ENCODE measurements around the gene FOXK2.
A peak's percentile ranks its signal among the peaks of the same experiment; 100 is the strongest.
"Not testable (repeated sequence)": the region's sequence is repeated elsewhere in the genome, so short reads cannot be mapped to it uniquely, and the experiment has no call there.

The FOXK2 gene

DNA sequence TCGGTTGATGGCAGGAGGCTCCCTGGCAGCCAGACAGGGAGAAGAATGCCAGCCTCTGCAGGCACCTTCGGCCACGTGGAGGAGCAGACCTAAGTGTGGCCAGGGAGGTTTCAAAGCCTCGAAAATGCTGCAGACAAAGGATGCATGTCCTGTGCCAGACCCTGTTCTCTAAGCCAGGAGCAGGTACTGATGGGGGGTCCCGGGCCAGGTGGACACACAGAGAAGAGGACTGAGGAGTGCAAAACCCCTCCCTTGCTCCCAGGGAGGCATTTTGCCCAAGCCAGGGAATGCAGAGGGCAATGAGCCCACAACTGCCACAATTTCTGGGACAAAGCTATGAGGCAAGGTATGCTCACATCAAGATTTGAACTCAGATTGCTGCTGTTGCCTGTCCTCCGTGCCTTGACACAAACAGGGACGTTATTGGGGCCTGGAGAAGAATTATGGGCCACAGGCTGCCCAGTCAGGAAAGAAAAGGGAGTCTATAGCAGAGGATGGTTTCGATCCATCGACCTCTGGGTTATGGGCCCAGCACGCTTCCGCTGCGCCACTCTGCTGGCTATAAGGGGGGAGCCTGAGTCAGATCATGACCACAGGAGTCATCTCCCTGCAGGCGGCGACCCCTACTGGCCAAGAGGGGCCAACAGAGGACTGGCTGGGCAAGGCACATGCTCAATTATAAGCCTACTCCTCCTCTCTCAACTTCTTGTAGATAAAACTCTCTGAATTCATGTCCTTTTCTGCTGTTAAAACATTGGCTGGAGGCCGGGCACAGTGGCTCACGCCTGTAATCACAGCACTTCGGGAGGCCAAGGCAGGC, 25.1 kb upstream of the FOXK2 start:
- DNase-seq, result peak in 55 of 56 donors; percentile 33 to 95 (median 79)

DNA sequence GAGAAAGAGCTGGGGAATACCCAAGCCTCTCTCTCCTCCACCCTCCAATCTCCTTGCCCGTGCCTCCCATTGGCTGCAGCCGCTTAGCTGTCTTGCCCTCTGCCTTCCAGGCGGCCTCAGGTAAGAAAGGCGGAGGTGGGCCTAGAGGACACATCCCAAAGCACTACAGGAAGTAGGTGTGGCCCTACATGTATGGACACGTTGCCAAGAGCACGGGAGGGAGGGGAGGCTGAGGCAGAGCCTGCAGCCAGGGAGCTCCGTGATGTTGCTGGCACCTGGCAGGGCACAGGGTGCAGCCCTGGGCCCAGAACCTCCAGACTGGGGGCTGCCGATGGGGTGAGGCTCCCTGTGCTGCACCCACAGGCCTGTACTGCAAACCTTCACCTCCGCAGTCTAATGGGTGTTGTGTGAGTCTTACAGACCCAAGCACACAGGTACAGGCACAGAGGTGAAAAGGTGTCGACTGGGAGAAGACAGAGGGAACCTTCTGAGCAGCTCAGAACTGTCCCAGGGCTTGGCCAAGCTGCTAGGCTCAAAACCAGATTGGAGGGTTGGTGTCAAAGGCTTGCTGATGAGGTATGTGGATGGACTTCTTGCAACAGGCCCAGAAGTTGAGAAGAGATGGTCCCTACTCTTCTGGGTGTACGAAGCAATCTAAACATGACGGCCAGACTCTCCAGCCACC, 23.5 kb upstream of the FOXK2 start:
- DNase-seq, result no peak

GRCh38 chr17:82496529-82497434, 22.8 kb upstream of the FOXK2 start:
- peak; percentile 42 to 98 (median 91) for DNase-seq

- peak in 27 of 56 donors; percentile 13 to 69 (median 52) for DNase-seq
These were observed 21.8 kb upstream of the FOXK2 start for GRCh38 chr17:82497483-82498405.

DNA sequence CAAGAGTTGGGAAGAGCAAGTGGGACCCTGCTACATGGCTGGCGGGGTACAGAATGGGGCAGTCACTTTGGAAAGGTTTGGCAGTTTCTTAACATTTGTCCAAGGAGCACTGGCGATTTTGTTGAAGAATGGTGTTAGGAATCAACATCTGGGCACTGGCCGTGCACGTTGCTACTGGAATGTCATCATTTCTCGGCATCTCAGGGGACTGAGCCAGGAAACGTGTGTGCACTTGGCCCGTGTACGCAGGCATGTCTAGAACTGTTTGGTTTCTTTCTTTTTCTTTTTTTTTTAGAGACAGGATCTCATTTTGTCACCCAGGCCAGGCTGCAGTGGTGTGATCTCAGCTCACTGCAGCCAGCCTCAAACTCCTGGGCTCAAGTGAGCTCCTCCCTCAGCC, 17.3 kb upstream of the FOXK2 start:
- no peak for DNase-seq

DNA sequence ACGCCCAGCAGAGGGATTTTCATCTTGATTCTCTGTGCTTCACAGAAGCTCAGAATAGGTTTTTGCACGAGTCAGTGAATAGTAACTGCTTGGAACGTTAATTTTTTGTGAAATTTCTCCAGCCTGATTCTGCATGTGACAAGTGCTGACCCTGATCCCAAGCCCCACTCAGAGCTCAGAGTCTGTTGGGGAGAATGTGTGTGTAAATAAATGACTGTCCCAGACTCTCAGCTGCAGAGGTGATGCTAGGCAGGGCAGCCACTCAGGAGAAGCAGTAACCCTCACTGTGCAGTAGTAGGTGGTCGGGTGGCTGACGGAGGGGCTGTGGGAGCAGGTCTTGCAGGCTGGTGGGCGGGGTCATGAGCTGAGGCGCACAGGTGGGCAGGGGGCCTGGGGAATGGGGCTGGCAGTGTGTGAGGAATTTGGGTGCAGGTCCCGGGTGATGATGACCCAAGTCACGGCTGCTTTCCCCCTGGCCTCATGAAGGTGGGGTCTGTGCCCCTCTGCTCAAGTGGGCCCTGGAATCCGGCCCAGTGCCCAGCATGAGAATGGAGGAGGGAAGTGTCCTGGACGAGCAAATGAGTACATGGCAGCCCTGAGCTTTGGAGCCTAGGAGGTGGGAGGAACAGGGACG, 16.3 kb upstream of the FOXK2 start:
- DNase-seq, result no peak

- no peak for DNase-seq
These were observed 15.7 kb upstream of the FOXK2 start for GRCh38 chr17:82503728-82504308.

DNA sequence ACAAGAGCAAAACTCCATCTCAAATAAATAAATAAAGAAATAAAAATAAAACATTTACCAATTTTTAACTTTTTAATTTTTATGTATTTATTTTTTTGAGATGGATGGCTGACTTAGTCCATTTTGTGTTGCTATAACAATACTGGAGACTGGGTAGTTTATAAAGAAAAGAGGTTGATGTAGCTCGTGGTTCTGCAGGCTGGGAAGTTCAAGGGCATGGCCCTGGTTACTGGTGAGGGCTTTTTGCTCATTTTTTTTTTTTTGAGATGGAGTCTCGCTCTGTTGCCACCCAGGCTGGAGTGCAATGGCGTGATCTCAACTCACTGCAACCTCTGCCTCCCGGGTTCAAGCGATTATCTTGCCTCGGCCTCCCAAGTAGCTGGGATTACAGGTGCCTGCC, 14.2 kb upstream of the FOXK2 start:
- DNase-seq, result no peak

GRCh38 chr17:82506402-82506801, 13.1 kb upstream of the FOXK2 start:
- not testable (repeated sequence) for DNase-seq

DNA sequence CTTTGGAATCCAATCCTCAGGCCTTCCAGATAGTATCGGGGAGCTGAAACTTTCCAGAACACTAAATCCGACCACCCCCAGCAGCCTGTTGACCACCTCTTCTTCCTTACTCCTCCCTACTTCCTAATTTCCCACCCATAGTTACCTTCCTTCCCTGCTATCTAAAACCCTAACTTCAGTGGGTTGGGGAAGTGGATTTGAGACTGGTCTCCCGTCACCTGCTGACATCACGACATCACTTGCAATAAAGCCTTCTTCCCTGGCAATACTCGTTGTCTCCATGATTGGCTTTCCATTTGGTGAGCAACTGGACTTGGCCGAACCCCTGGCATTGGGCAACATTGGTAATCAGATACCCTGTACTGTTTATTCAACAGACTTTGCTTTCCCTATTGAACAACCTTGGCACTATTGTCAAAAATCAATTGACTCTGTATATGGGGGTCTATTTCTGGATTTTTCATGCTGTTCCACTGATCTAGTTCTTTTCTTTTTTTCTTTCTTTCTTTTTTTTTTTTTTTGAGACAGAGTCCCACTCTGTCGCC, 11.8 kb upstream of the FOXK2 start:
- DNase-seq, result no peak

DNA sequence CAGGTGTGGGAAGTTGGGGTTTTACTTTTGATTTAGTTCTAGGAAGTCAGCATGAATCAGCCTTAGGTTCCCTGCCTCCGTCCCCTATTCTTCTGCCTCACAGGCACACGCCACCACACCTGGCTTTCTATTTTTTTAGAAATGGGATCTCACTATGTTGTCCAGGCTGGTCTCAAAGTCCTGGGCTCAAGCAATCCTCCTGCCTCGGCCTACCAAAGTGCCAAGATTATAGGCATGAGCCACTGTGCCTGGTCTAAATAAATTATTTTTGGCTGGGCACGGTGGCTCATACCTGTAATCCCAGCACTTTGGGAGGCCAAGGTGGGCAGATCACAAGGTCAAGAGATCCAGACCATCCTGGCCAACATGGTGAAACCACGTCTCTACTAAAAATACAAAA, 7.9 kb upstream of the FOXK2 start:
- DNase-seq, result not testable (repeated sequence)

- not testable (repeated sequence) for DNase-seq
These were observed 5.7 kb upstream of the FOXK2 start for GRCh38 chr17:82513864-82514263.

DNA sequence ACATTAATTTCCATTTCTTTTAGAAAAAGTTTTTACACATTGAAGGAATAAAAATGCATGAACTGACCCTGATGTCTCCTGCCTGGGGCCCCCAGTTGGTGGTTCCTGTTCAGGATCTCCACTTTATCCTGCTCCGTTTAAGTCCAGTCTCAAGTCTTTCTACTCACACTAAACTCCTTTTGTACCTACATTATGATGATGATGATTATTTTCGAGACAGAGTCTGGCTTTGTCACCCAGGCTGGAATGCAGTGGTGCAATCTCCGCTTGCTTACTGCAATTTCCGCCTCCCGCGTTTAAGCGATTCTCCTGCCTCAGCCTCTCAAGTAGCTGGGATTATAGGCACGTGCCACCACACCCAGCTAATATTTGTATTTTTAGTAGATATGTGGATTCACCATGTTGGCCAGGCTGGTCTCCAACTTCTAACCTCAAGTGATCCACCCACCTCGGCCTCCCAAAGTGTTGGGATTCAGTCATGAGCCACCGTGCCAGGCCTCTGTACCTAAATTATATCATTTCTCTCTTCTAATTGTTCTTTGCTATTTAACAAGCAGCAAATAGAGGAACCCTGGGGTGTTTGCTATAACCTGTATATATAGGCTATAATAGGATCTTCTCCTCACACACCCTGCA, 2.2 kb upstream of the FOXK2 start:
- DNase-seq, result no peak

DNA sequence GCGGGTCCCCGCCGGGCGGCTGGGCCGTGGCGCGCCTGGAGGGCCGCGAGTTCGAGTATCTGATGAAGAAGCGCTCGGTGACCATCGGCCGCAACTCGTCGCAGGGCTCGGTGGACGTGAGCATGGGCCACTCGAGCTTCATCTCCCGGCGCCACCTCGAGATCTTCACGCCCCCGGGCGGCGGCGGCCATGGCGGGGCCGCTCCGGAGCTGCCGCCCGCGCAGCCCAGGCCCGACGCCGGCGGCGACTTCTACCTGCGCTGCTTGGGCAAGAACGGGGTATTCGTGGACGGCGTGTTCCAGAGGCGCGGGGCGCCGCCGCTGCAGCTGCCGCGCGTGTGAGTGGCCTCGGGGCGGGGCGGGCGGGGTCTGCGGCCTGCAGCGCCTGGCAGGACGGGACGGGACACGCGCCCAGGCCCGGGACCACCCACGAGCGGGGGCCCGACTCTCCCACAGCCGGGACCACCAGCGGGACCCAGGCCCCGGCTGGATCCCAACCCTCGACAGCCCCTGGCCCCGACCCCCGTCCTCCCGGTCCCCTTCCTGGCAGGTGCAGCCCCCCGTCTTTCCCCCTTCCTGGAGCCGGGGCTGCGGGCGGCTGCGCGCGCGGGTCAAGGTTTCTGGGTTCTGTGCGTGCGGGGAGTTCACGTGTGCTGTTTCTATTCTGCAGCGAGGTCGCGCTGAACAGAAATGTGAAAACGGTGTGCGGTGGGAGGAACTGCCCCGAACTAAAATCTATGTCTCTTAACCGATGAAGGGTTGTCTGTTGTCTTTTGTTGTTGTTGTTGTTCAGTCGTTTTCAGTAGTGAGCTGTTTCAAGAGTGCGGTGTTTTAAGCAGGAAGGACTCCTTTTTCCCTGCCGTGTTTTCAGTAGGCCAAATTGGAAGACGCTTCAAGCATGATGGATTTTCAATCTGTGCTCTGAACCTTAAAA, 705 bp downstream of the FOXK2 start:
- DNase-seq, result peak in 19 of 56 donors; percentile 8 to 44 (median 28)

DNA sequence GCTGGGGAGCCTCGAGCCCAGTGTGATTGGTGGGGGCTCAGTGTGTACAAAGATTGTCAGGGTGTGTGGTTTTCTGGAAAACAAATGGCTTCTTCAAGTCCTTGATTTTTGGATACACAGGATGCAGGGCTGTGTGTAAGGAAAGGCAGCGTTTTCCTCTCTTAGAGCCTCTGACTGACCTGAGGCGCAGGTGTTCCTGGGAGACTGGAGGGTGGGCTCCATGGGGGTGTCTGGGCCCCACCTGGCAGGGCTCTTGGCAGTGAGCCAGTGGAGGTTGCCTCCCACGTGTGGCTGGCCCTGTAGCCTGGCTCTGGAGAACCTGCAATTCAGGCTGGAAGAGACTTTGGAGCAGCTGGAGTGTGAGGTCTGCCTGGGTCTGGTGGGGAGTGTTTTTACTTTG, 5.0 kb downstream of the FOXK2 start:
- no peak for DNase-seq

GRCh38 chr17:82525712-82526111, 6.2 kb downstream of the FOXK2 start:
- DNase-seq, result no peak

DNA sequence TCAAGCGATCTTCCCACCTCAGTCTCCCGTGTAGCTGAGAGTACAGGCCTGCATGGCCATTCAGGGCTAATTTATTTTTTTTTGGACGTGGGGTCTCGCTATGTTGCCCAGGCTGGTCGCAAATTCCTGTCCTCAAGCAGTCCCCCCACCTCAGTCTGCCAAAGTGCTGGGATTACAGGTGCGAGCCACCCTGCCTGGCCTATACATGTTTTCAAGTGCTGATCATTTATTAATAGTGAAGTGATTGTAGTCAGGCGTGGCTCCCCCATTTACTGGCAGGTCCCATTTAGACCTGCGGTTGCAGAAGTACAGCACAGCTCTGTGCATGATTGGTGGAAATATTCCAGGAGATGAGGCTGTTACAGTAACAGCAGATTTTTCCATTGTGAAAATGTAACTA, 8.4 kb downstream of the FOXK2 start:
- DNase-seq, result peak in 2 of 56 donors; percentile 7 to 18
